Epithelial cell of proximal tubule (primary cell): Measurements from ENCODE around the gene NGEF. TPM values are rescaled to one million over a fixed set of nuclear protein-coding genes. Genes with fewer than 3 reads are reported as not detected.

Source experiments
- DNase-seq: peaks from one replicate; pipeline ENCODE4 v3.0.0-alpha.2; 2011; ENCODE audit warnings: low read depth
- H3K4me3 ChIP-seq: 2 replicates; pipeline ENCODE4 v1.5.1; 2011; ENCODE audit warnings: low read depth, mild to moderate bottlenecking, low read length
- CTCF ChIP-seq: conservative IDR thresholded peaks from 2 replicates; pipeline ENCODE4 v1.5.1; 2012; ENCODE audit warnings: low read depth, mild to moderate bottlenecking, low read length
- total RNA-seq: library from RNA; depleted of rRNA; stranded (reverse); fragments of >200 nt; gene quantifications from 2 replicates; pipeline ENCODE4 v1.2.3, GENCODE V29; 2015

The NGEF gene
- total RNA-seq, 1 donor from 2014 or later = 8.6 TPM

GRCh38 chr2:233007270-233007669 lies 5.8 kb downstream of the NGEF start:
- H3K4me3 ChIP-seq = no peak overlapping the region
- no peak for DNase-seq
- no peak for TF ChIP-seq CTCF

- H3K4me3 ChIP-seq = no peak overlapping the region
- DNase-seq = no peak
- TF ChIP-seq CTCF = no peak
Observed at GRCh38 chr2:233006648-233007047, 6.4 kb downstream of the NGEF start.

- no peak for DNase-seq
- no peak overlapping the region for H3K4me3 ChIP-seq
- TF ChIP-seq CTCF = no peak
Observed at GRCh38 chr2:233005096-233005495, 8.0 kb downstream of the NGEF start.

- TF ChIP-seq CTCF = no peak
- no peak overlapping the region for H3K4me3 ChIP-seq
- no peak for DNase-seq
Observed at GRCh38 chr2:233003658-233004555, 9.1 kb downstream of the NGEF start.

GRCh38 chr2:233002829-233003657 lies 10.0 kb downstream of the NGEF start:
- no peak for TF ChIP-seq CTCF
- DNase-seq = no peak
- no peak overlapping the region for H3K4me3 ChIP-seq

- no peak for TF ChIP-seq CTCF
- no peak for DNase-seq
- H3K4me3 ChIP-seq = no peak overlapping the region
Observed at GRCh38 chr2:233000886-233001750, 11.9 kb downstream of the NGEF start.
